ENCODE data around the gene VIPR2.

VIPR2 gene

DNA sequence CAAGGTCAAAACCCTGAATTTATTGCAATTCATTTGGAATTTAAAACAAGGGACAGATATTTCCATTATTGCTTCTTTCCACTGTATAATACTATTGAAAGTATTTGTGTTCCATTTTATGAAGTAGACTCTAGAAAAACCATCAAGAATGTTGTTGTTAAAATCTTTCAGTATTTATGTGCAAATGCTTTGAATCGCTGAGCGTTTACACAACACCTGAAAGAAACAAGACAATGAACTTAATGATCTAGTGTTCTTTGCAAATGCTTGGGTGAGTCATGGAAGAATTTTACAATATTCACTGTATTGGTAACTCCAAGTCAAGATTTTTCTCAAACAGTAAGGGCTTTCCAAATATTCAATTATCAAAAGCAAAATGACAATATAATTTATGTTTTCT lies 97.1 kb downstream of the VIPR2 start:
- no peak for TF ChIP-seq CTCF (IDR thresholded peaks at IDR 0.05)

- no peak for TF ChIP-seq CTCF (IDR thresholded peaks at IDR 0.05)
These were observed 98.4 kb downstream of the VIPR2 start for GRCh38 chr7:159046300-159046699.

DNA sequence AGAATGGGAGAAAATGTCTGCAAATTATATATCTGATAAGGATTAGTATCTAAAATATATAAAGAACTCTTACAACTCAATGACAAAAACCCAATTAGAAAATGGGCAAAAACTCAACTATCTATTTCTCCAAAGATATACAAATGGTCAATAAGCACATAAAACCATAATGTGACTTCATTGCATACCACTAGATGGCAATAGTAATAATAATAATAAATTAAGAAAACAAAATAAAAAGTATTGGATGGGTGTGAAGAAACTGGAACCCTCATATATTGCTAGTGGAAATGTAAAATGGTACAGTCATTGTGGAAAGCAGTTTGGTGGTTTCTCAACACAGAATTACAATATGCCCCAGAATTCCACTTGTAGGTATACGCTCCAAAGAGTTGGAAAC lies 98.8 kb downstream of the VIPR2 start:
- no peak for TF ChIP-seq CTCF (IDR thresholded peaks at IDR 0.05)

DNA sequence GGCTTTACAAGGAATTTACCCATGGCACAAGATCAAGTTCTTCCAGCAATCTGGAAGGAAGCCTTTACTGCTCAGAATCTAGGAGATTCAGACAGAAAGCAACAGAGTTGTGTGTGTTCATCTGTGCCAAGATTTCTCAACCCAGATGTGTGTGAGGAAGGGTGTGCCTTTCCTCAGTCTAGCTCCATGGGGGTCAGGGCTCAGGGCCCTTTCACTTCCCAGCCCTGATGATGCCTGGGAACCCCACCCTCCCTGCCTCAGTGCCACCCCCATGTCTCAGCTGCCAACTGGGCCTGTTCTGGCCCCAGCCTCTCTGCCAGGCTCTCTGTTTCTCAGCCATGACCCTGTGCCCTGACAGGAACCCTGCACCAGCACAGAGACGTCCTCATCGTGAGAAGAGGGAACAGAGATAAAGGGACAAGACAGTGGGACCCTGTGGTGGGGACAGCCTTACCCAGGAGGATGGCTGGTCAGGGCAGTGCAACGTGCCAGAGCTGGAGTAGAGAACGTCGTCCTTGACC lies 102.0 kb downstream of the VIPR2 start:
- no peak for TF ChIP-seq CTCF (IDR thresholded peaks at IDR 0.05)

GRCh38 chr7:159042103-159042502 lies 102.6 kb downstream of the VIPR2 start:
- TF ChIP-seq CTCF (IDR thresholded peaks at IDR 0.05): no peak

DNA sequence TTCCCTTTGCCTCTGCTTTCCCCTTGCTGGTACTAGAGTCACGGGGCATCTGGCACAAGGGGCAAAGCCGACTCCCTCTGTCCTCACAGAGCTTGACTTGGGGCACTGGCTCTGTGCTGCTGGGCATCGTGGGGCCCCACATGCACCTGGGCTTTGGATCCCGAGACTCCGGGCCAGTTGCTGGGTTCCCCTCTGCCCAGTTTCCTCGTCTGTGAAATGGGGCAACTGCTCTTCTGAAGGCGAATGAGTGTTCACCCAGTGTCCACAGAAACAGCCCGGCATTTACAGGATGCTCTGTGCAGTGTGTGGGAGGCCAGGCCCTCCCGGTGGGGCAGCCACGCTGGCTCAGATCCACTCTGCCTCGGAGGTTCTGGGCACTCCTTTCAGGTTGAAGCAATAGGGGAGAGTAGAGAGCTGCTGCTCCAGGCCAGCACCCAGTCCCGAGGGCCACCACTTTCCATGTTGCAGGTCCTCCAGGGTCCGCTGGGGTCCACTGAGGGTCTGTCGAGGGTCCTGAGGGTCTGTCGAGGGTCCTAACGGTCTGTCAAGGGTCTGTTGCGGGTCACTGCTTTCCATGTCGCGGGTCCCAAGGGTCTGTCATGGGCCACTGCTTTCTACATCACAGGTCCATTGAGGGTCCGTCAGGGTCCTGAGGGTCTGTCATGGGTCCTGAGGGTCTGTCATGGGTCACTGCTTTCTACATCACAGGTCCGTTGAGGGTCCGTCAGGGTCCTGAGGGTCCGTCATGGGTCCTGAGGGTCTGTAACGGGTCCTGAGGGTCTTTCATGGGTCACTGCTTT lies 103.6 kb downstream of the VIPR2 start:
- no peak for TF ChIP-seq CTCF (IDR thresholded peaks at IDR 0.05)

DNA sequence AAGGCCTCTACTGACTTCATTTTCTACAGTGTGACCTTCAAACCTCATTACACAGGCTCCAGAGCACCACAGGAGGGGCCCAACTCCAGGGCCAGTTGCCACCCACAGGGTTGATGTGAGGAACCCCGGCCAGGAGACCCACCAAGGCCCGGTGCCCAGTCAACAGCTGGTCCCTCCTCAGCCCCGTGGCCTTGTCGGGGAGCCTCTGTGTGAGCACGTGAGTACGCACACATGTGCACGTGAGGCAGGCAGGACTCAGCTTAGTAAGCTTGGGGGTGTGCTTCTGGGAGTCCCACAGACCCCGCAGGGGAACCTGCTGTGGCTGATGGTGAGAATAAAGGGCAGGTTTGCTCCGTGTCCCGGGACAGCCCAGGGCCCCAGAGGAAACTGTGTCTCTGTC lies 104.5 kb downstream of the VIPR2 start:
- TF ChIP-seq CTCF (IDR thresholded peaks at IDR 0.05): no peak

Data from LNCAP (cell line).